Cardiac septum (tissue), 1 donor: ENCODE results near the gene PRRC2C. TPM values are rescaled to one million over a fixed set of nuclear protein-coding genes. Genes with fewer than 3 reads are reported as not detected.
"Not testable (repeated sequence)": the region's sequence is repeated elsewhere in the genome, so short reads cannot be mapped to it uniquely, and the experiment has no call there.

Experiments
- DNase-seq: peaks from one replicate; pipeline ENCODE4 v3.0.0-alpha.2; 2020; ENCODE audit warnings: low spot score
- intact Hi-C: fragments of 100-400 bp; cut with DNase I; formaldehyde crosslinking; loops from one replicate; pipeline ENCODE4 v1.14.0; 2022
- total RNA-seq: library from RNA; stranded (reverse); fragmentation: NEBNext Ultra II Directional; extraction: Animal tissue kit (Norgen Biotek cat#: 25700); gene quantifications from one replicate; pipeline ENCODE4 v1.2.1, GENCODE V29; 2021
- donor health status: DM: no; HTN: no; CAD: no.

PRRC2C gene
- total RNA-seq, 1 donor from 2014 or later = 68.6 TPM

DNA sequence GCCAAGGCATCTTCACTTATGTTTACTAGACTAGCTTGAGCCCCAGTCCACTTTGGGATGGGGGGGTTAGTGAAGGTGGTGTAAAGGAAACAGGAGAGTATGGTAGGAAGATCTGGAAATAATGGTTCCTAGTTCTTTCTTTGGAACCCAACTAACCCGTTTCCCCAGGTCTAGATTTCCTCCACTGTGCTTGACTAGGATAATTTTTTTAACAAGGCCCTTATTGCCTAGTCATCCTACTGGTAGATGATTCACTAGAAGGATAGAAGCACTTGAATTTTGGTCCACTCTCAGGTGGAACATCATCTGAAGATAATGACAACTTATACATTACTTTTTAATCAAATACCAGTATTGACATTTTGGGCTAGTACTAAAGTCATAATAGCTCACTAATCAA lies 90.8 kb downstream of the PRRC2C start:
- intact Hi-C loops = no loop called here
- DNase-seq = no peak

GRCh38 chr1:171581226-171581625 lies 95.9 kb downstream of the PRRC2C start:
- intact Hi-C loops = no loop called here

GRCh38 chr1:171581766-171582165 lies 96.4 kb downstream of the PRRC2C start:
- no peak for DNase-seq
- intact Hi-C loops = no loop called here

More at GRCh38 chr1:171581226-171581625, 95.9 kb downstream of the PRRC2C start:
- DNase-seq = no peak

GRCh38 chr1:171582589-171582988 lies 97.3 kb downstream of the PRRC2C start:
- intact Hi-C loops = no loop called here
- DNase-seq = no peak

DNA sequence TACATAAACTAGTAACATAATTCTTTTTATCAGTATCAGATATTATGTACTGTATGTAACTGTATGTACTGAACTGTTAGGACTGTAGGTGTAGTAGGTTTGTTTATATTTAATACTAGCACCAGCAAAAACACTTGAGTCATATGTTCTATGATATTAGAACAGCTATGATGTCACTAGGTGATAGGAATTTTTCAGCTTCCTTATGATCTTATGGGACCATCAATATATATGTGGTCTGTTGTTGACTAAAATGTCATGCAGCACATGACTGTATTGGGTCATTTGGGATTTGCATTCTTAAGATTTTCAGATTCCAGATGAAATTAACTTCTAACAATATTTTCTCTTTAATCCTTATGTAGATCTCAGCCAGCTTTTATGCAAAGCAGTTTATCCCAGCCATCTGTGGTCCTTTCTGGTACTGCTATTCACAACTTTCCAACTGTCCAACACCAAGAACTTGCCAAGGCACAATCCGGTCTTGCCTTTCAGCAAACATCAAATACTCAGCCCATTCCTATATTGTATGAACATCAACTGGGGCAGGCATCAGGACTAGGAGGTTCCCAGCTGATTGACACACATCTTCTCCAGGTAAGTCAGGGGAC lies 98.4 kb downstream of the PRRC2C start:
- intact Hi-C loops = no loop called here
- DNase-seq = no peak

- DNase-seq = no peak
- intact Hi-C loops = no loop called here
Observed at GRCh38 chr1:171585715-171586114, 100.4 kb downstream of the PRRC2C start.

DNA sequence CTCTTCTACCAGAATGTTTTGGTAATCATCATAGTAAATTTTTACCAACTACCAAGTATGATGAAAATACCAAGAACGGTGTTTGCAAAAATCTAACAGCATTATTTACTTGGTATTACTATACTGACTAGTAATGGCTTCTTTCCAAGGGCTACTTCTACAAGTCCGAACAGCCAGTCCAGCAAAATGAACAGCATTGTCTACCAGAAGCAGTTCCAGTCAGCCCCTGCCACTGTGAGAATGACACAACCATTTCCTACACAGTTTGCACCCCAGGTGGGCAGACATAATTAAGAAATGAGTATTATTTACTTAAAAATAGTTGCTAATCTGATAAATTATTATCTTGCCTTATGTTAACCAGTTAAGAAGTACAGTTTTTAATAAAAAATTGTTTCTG lies 102.9 kb downstream of the PRRC2C start:
- intact Hi-C loops = no loop called here
- no peak for DNase-seq

DNA sequence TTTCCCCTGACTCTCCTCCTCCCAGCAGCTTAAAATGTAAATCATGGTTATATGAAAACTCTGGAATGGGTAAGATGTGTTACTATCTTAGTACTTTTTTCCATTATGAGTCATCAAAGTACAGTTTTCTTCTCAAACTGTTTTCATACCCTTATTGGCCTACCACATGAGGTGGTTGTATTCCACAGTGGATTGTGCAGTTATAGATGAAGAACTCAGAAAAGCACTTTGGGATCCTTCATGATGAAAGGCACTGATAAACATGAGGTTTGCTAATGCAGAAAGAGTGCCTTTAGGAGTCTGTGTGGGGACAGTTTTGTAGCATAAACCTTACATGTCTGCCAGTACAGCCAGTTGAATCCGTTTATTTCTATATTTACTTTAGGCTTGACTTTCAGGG lies 104.7 kb downstream of the PRRC2C start:
- intact Hi-C loops = no loop called here
- DNase-seq = no peak

DNA sequence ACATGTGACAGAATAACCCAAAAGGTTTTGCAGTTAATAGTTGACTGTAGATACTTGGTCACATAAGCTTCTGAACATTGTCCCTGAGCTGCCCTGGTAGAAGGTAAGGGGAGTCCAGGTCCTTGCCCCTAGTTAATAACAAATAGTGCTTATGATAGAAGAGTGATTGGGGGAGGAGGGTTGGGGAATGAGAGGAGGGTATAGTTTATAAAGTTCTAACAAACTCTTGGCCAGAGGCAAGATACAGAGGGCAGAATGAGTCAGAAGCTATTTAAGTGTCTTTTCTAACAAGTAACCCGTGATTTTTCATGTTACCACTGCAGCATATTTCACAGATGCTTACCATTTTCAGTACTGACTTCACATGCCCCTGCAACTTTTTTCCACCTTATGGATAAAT lies 110.0 kb downstream of the PRRC2C start:
- intact Hi-C loops = no loop called here
- DNase-seq = no peak

GRCh38 chr1:171596119-171596518 lies 110.8 kb downstream of the PRRC2C start:
- intact Hi-C loops = no loop called here
- no peak for DNase-seq

- intact Hi-C loops = no loop called here
- no peak for DNase-seq
Observed at GRCh38 chr1:171596705-171597104, 111.4 kb downstream of the PRRC2C start.

DNA sequence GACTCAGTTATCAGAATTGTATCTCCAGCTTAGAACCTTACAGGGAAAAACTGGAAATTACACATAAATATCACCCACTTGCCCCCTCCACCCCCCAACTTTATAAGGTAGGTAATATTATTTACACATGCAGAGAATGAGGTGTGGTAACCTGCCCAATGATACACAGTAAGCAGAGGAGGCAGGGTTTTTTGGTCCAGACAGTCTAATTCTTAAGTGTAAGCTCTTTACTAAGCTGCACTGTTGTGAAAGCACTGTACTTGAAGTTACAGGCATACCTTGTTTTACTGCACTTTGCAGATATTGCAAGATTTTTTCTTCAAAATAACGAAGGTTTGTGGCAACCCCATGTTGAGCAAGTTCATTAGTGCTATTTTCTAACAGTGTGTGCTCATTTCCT lies 111.9 kb downstream of the PRRC2C start:
- DNase-seq = no peak
- intact Hi-C loops = no loop called here

- DNase-seq, intact Hi-C loops: not testable (repeated sequence)
Observed at GRCh38 chr1:171600310-171600709, 115.0 kb downstream of the PRRC2C start.

- intact Hi-C loops = no loop called here
- DNase-seq = no peak
Observed at GRCh38 chr1:171600862-171601261, 115.5 kb downstream of the PRRC2C start.

GRCh38 chr1:171603042-171603441 lies 117.7 kb downstream of the PRRC2C start:
- DNase-seq, intact Hi-C loops: not testable (repeated sequence)

GRCh38 chr1:171606402-171606941 lies 121.1 kb downstream of the PRRC2C start:
- intact Hi-C loops = no loop called here
- no peak for DNase-seq

DNA sequence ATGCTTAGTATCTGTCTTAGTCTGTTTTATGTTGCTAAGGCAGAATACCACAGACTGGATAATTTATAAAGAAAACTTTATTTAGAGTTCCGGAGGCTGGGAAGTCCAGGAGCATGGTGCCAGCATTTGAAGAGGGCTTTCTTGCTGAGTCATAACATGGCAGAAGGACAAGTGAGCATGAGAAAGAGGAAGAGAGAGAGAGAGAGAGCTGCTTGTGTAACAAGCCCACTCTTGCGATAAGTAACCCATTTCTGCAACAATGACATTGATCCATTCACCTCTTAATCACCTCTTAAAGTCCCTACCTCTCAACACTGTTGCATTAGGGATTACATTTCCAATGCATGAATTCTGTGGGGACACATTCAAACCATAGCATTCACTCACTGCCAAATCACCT lies 125.1 kb downstream of the PRRC2C start:
- intact Hi-C loops = no loop called here

GRCh38 chr1:171611306-171611705 lies 126.0 kb downstream of the PRRC2C start:
- DNase-seq = no peak

More for the DNA sequence above, 125.1 kb downstream of the PRRC2C start:
- DNase-seq = no peak

GRCh38 chr1:171613282-171613681 lies 128.0 kb downstream of the PRRC2C start:
- intact Hi-C loops = no loop called here
- no peak for DNase-seq

More at GRCh38 chr1:171611306-171611705, 126.0 kb downstream of the PRRC2C start:
- intact Hi-C loops = no loop called here

DNA sequence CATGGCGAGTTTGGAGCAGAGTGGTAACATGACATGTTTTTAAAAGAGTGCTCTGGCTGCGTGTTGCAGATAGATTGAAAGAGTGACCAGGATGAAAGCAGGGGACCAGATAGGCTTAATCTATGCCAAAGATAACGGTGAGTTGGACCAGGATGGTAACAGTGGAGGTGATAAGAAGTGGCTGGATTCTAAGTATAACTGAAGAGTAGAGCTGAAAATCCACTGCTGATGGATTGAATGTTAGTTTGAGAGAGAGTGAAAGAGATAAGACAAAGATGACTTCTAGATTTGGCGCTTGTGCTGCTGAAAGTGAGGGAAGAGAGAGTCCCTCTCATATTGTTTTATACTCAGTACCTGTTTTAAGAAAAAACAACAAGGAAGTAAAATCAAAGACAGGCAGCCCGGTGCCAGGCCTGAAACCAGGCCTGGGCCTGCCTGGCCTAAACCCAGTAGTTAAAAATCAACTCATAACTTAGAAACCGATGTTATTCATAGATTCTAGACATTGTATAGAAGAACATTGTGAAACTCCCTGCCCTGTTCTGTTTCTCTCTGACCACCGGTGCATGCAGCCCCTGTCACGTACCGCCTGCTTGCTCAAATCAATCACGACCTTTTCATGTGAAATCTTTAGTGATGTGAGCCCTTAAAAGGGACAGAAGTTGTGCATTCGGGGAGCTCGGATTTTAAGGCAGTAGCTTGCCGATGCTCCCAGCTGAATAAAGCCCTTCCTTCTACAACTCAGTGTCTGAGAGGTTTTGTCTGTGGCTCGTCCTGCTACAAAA lies 130.0 kb downstream of the PRRC2C start:
- intact Hi-C loops, DNase-seq: not testable (repeated sequence)

GRCh38 chr1:171616586-171616985 lies 131.3 kb downstream of the PRRC2C start:
- DNase-seq = no peak

More at GRCh38 chr1:171616586-171616985, 131.3 kb downstream of the PRRC2C start:
- intact Hi-C loops = no loop called here
